Tibial artery (tissue), 4 donors: Measurements from ENCODE around the gene TM9SF1.
"Not testable (repeated sequence)": the region's sequence is repeated elsewhere in the genome, so short reads cannot be mapped to it uniquely, and the experiment has no call there.

Experiments
- DNase-seq, 2 donors: peaks; one replicate each; pipeline ENCODE4 v3.0.0-alpha.2; 2019
- H3K27ac ChIP-seq, 2 donors: fragments of 200-600 bp; sonication (generic) in 1 of 2; 1 replicate in 1 of 2; 2 replicates in 1 of 2; pipeline ENCODE4 v1.5.1; 2018 to 2019; ENCODE audit warnings: mild to moderate bottlenecking in 1 of 2
- H3K27me3 ChIP-seq, 2 donors: fragments of 200-600 bp; sonication (generic) in 1 of 2; one replicate each; pipeline versions ENCODE4 v1.5.1 to v1.6.0; 2016 to 2019
- H3K36me3 ChIP-seq, 3 donors: fragments of 200-600 bp; sonication (generic) in 2 of 3; one replicate each; pipeline ENCODE4 v1.5.1; 2016 to 2019; ENCODE audit warnings: mild to moderate bottlenecking in 2 of 3
- H3K4me1 ChIP-seq, 4 donors: fragments of 200-600 bp; sonication (generic) in 2 of 4; 1 replicate in 3 of 4; 2 replicates in 1 of 4; pipeline ENCODE4 v1.5.1; 2016 to 2019
- H3K4me3 ChIP-seq, 2 donors: fragments of 200-600 bp; sonication (generic) in 1 of 2; 1 replicate in 1 of 2; 2 replicates in 1 of 2; pipeline ENCODE4 v1.5.1; 2018 to 2019; ENCODE audit warnings: mild to moderate bottlenecking in 2 of 2
- H3K9me3 ChIP-seq, 3 donors: fragments of 200-600 bp; sonication (generic) in 1 of 3; one replicate each; pipeline ENCODE4 v1.5.1; 2016 to 2019
- CTCF ChIP-seq, 2 experiments: fragments of 200-600 bp in 1 of 2; fragments of 450-650 bp in 1 of 2; IDR thresholded peaks; one replicate each; pipeline ENCODE4 v1.5.1; 2017 to 2019; ENCODE audit warnings: antibody characterized with exemption in 2 of 2, mild to moderate bottlenecking in 1 of 2, moderate library complexity in 1 of 2
- intact Hi-C: fragments of 100-400 bp; cut with DNase I; formaldehyde crosslinking; loops from one replicate; pipeline ENCODE4 v1.15.0; 2023; ENCODE audit warnings: low total_unique reads

Gene TM9SF1

GRCh38 chr14:24219080-24219479 is 23.8 kb upstream of the TM9SF1 start:
- peak in 1 of 2 donors; percentile 15 for DNase-seq
- Histone ChIP-seq H3K4me3 (no peak overlapping the region), H3K4me1 (peaks cover 0 to 17% (median 13%) of the 10 kb centered on the region in 4 donors), H3K36me3 (peaks cover 3 to 7% (median 5%) of the 10 kb centered on the region in 3 donors), H3K9me3 (no peaks in the 10 kb centered on the region), H3K27me3 (no peaks in the 10 kb centered on the region), H3K27ac (no peak overlapping the region)
- no peak for TF ChIP-seq CTCF (IDR thresholded peaks at IDR 0.05)
- intact Hi-C loops = no loop called here

- intact Hi-C loops, H3K4me3 ChIP-seq, H3K9me3 ChIP-seq, H3K27me3 ChIP-seq, H3K36me3 ChIP-seq, H3K27ac ChIP-seq: not testable (repeated sequence)
- H3K4me1 ChIP-seq = peaks cover 0 to 31% (median 26%) of the 10 kb centered on the region in 4 donors
- DNase-seq = peak in 1 of 2 donors; percentile 48
Measured at GRCh38 chr14:24216876-24217275, 21.6 kb upstream of the TM9SF1 start.

GRCh38 chr14:24216345-24216699 is 21.1 kb upstream of the TM9SF1 start:
- DNase-seq = no peak
- TF ChIP-seq CTCF (IDR thresholded peaks at IDR 0.05) = no peak
- peaks cover 5 to 10% (median 6%) of the 10 kb centered on the region in 3 donors for H3K36me3 ChIP-seq
- H3K4me1 ChIP-seq = peaks cover 0 to 31% (median 27%) of the 10 kb centered on the region in 4 donors
- H3K9me3 ChIP-seq = no peaks in the 10 kb centered on the region
- H3K27me3 ChIP-seq = no peaks in the 10 kb centered on the region
- peak overlapping the region; percentile 69 to 72 for H3K4me3 ChIP-seq
- intact Hi-C loops = no loop called here
- H3K27ac ChIP-seq = peak overlapping the region; percentile 89 to 91

GRCh38 chr14:24215495-24216344 is 20.5 kb upstream of the TM9SF1 start, which contains the start of gene MDP1:
MDP1 (minus strand) TSS chr14:24216066; CDS start chr14:24215955, 111 bp downstream.
- H3K9me3 ChIP-seq = no peaks in the 10 kb centered on the region
- H3K4me1 ChIP-seq = peaks cover 0 to 31% (median 27%) of the 10 kb centered on the region in 4 donors
- peak; percentile 11 to 22 for TF ChIP-seq CTCF (IDR thresholded peaks at IDR 0.05)
- intact Hi-C loops = no loop called here
- no peaks in the 10 kb centered on the region for H3K27me3 ChIP-seq
- H3K27ac ChIP-seq = peak within 1 kb of the TSS; percentile 89 to 91
- DNase-seq = peak; percentile 88 to 92
- peaks cover 5 to 16% (median 11%) of the 10 kb centered on the region in 3 donors for H3K36me3 ChIP-seq
- H3K4me3 ChIP-seq = peak within 1 kb of the TSS; percentile 69 to 72

- H3K36me3 ChIP-seq = peaks cover 19 to 32% (median 27%) of the 10 kb centered on the region in 3 donors
- intact Hi-C loops = no loop called here
- H3K9me3 ChIP-seq = no peaks in the 10 kb centered on the region
- peak in 1 of 2 donors; percentile 13 for DNase-seq
- H3K27ac ChIP-seq = peak overlapping the region; percentile 89 to 96
- peak overlapping the region; percentile 62 to 90 for H3K4me3 ChIP-seq
- no peaks in the 10 kb centered on the region for H3K27me3 ChIP-seq
- TF ChIP-seq CTCF (IDR thresholded peaks at IDR 0.05) = no peak
- peaks cover 0 to 31% (median 27%) of the 10 kb centered on the region in 4 donors for H3K4me1 ChIP-seq
Measured at GRCh38 chr14:24213866-24214662, 18.8 kb upstream of the TM9SF1 start.
